GM23338 (cell line): ENCODE measurements around the gene CRHR1. TPM values are rescaled to one million over a fixed set of nuclear protein-coding genes. Genes with fewer than 3 reads are reported as not detected.

Experiments used
- ATAC-seq: fragments of 200-7000 bp; cut with Tn5 transposase; 3 replicates; pipeline ENCODE4 v1.9.1; 2020
- DNase-seq: peaks from one replicate; pipeline ENCODE4 v3.0.0-alpha.2; 2015; ENCODE audit warnings: low spot score
- H2AFZ ChIP-seq: fragments of 200-600 bp; sonication (generic); 2 replicates; pipeline ENCODE4 v1.8.0; 2016; ENCODE audit warnings: antibody characterized with exemption, mild to moderate bottlenecking, moderate library complexity
- H3F3A ChIP-seq: fragments of 200-600 bp; sonication (generic); replicated peaks from 2 replicates; pipeline ENCODE4 v1.8.0; 2017; ENCODE audit warnings: antibody characterized with exemption, mixed run types, low read depth
- H3K27ac ChIP-seq: fragments of 200-600 bp; sonication (generic); 2 replicates; pipeline ENCODE4 v1.6.1; 2016; ENCODE audit warnings: low read depth
- H3K27me3 ChIP-seq: fragments of 200-600 bp; sonication (generic); 2 replicates; pipeline ENCODE4 v1.8.0; 2016; ENCODE audit warnings: mild to moderate bottlenecking, mixed run types, moderate library complexity; ENCODE audit not compliant: insufficient read depth
- H3K36me3 ChIP-seq: fragments of 200-600 bp; sonication (generic); 2 replicates; pipeline ENCODE4 v1.8.0; 2016; ENCODE audit warnings: mild to moderate bottlenecking; ENCODE audit not compliant: insufficient read depth
- H3K4me1 ChIP-seq: fragments of 200-600 bp; sonication (generic); 2 replicates; pipeline ENCODE4 v1.8.0; 2016; ENCODE audit warnings: mild to moderate bottlenecking, moderate library complexity; ENCODE audit not compliant: insufficient read depth
- H3K4me2 ChIP-seq: fragments of 200-600 bp; sonication (generic); 2 replicates; pipeline ENCODE4 v1.7.1; 2017; ENCODE audit warnings: mixed run types
- H3K4me3 ChIP-seq: fragments of 200-600 bp; sonication (generic); 2 replicates; pipeline ENCODE4 v1.6.1; 2016; ENCODE audit warnings: mixed run types
- H3K79me2 ChIP-seq: fragments of 200-600 bp; sonication (generic); replicated peaks from 2 replicates; pipeline ENCODE4 v1.8.0; 2017; ENCODE audit warnings: mild to moderate bottlenecking; ENCODE audit not compliant: insufficient read depth
- H3K9me2 ChIP-seq: fragments of 200-600 bp; sonication (generic); 2 replicates; pipeline ENCODE4 v1.8.0; 2017; ENCODE audit not compliant: insufficient read depth
- H4K20me1 ChIP-seq: fragments of 200-600 bp; sonication (generic); replicated peaks from 2 replicates; pipeline ENCODE4 v1.8.0; 2017; ENCODE audit warnings: mild to moderate bottlenecking; ENCODE audit not compliant: insufficient read depth
- H3K27ac Mint-ChIP-seq: 2 replicates; pipeline ENCODE4 v1.8.0; 2020; ENCODE audit warnings: inconsistent platforms, mild to moderate bottlenecking, moderate library complexity, mixed read lengths
- H3K27me3 Mint-ChIP-seq: 3 replicates; pipeline ENCODE4 v1.8.0; 2022; ENCODE audit warnings: low read depth, mild to moderate bottlenecking, moderate library complexity, mixed read lengths, inconsistent platforms; ENCODE audit not compliant: insufficient read depth, poor library complexity
- H3K36me3 Mint-ChIP-seq: 3 replicates; pipeline ENCODE4 v1.8.0; 2021; ENCODE audit warnings: low read depth, mild to moderate bottlenecking, inconsistent platforms, moderate library complexity, mixed read lengths
- H3K4me1 Mint-ChIP-seq: 3 replicates; pipeline ENCODE4 v1.8.0; 2020; ENCODE audit warnings: mild to moderate bottlenecking, inconsistent platforms, mixed read lengths
- H3K4me3 Mint-ChIP-seq: 3 replicates; pipeline ENCODE4 v1.8.0; 2021; ENCODE audit warnings: moderate library complexity, mild to moderate bottlenecking, inconsistent platforms, mixed read lengths
- H3K9me3 Mint-ChIP-seq: 3 replicates; pipeline ENCODE4 v1.8.0; 2020; ENCODE audit warnings: moderate library complexity, mild to moderate bottlenecking, inconsistent platforms, mixed read lengths
- CREB1 ChIP-seq: fragments of 250-450 bp; sonication (Bioruptor Pico); IDR thresholded peaks from 2 replicates; pipeline ENCODE4 v1.5.0; 2020; ENCODE audit warnings: low read depth, mild to moderate bottlenecking, moderate library complexity
- CTCF ChIP-seq, 2 experiments: fragments of 200-600 bp in 1 of 2; sonication (generic) in 1 of 2; conservative IDR thresholded peaks; 2 replicates each; pipeline versions ENCODE4 v1.5.1 to v1.6.1; 2016 to 2017; ENCODE audit warnings: antibody characterized with exemption in 2 of 2, low read depth in 2 of 2, mild to moderate bottlenecking in 2 of 2, moderate library complexity in 1 of 2
- ETS1 ChIP-seq: IDR thresholded peaks from 2 replicates; pipeline ENCODE4 v1.6.1; 2016; ENCODE audit warnings: antibody characterized with exemption
- EZH2 ChIP-seq: fragments of 200-600 bp; sonication (generic); IDR thresholded peaks from one replicate; pipeline ENCODE4 v1.8.0; 2017; ENCODE audit warnings: antibody characterized with exemption, mild to moderate bottlenecking, low read depth; ENCODE audit not compliant: unreplicated experiment
- EZH2phosphoT487 ChIP-seq: fragments of 200-600 bp; sonication (generic); IDR thresholded peaks from one replicate; pipeline ENCODE4 v1.8.1; 2018; ENCODE audit warnings: antibody characterized with exemption; ENCODE audit not compliant: unreplicated experiment
- JUNB ChIP-seq: IDR thresholded peaks from one replicate; pipeline ENCODE4 v1.6.1; 2016; ENCODE audit warnings: antibody characterized with exemption; ENCODE audit not compliant: unreplicated experiment
- NANOG ChIP-seq: IDR thresholded peaks from 2 replicates; pipeline ENCODE4 v1.6.1; 2016; ENCODE audit warnings: antibody characterized with exemption, borderline replicate concordance
- POLR2AphosphoS5 ChIP-seq: IDR thresholded peaks from 2 replicates; pipeline ENCODE4 v1.6.1; 2016; ENCODE audit warnings: antibody characterized with exemption, low read depth
- REST ChIP-seq: IDR thresholded peaks from one replicate; pipeline ENCODE4 v1.6.1; 2018; ENCODE audit warnings: antibody characterized with exemption; ENCODE audit not compliant: unreplicated experiment
- STAT1 ChIP-seq: IDR thresholded peaks from one replicate; pipeline ENCODE4 v1.6.1; 2016; ENCODE audit warnings: antibody characterized with exemption; ENCODE audit not compliant: unreplicated experiment
- ZNF114 ChIP-seq: fragments of 250-450 bp; sonication (Bioruptor Pico); IDR thresholded peaks from 2 replicates; pipeline ENCODE4 v1.5.0; 2020; ENCODE audit warnings: mild to moderate bottlenecking, moderate library complexity
- ZNF331 ChIP-seq: fragments of 250-450 bp; sonication (Bioruptor Pico); IDR thresholded peaks from 2 replicates; pipeline ENCODE4 v1.5.0; 2020; ENCODE audit warnings: low read depth, mild to moderate bottlenecking, moderate library complexity
- ZNF462 ChIP-seq: fragments of 250-450 bp; sonication (Bioruptor Pico); IDR thresholded peaks from 2 replicates; pipeline ENCODE4 v1.5.0; 2020; ENCODE audit warnings: mild to moderate bottlenecking, moderate library complexity
- polyA plus RNA-seq: library from polyadenylated mRNA; unstranded; fragments of >200 nt; fragmentation: Nextera tagmentation; extraction: Ambion mirVana; gene quantifications from 2 replicates; pipeline ENCODE4 v1.2.1, GENCODE V29; 2016
- total RNA-seq: library from RNA; depleted of rRNA; stranded (reverse); fragments of >200 nt; shearing (Covaris generic); gene quantifications from 2 replicates; pipeline ENCODE4 v1.2.3, GENCODE V29; 2014

The CRHR1 gene
- total and polyA plus RNA-seq, 2 experiments from 2014 or later: 0.19 to 0.76 TPM

DNA sequence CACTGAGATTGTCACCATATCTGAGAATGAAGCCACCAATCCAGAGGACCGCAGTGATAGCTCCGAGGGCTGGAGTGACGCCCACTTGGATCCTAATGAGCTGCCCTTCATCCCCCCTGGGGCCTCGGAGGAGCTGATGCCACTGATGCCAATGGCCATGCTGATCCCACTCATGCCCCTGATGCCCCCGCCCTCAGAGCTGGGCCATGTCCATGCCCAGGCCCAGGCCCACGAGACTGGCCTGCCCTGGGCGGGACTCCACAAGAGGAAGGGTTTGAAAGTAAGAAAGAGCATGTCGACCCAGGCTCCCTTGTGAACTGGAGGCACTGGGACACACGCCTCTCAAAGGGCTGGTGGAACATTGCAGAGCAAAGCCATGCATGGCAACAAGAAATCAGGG is 62.5 kb downstream of the CRHR1 start:
- no peaks in the 10 kb centered on the region for H3F3A ChIP-seq
- ATAC-seq (no peak), DNase-seq (no peak)
- H3K4me1 Mint-ChIP-seq: no peaks in the 10 kb centered on the region
- no peak overlapping the region for H2AFZ ChIP-seq
- H3K79me2 ChIP-seq: no peaks in the 10 kb centered on the region
- TF ChIP-seq REST (no peak), ZNF331 (CRISPR knock-in tag) (no peak), EZH2phosphoT487 (no peak), POLR2AphosphoS5 (no peak), CTCF (conservative IDR thresholded peaks at IDR 0.05; ENCODE audit: low read depth in 2 of 2) (no peak), ZNF462 (CRISPR knock-in tag) (no peak), NANOG (no peak), JUNB (no peak), CREB1 (no peak), STAT1 (no peak), EZH2 (no peak), ZNF114 (no peak), ETS1 (no peak)
- no peaks in the 10 kb centered on the region for H4K20me1 ChIP-seq
- H3K4me3 ChIP-seq: no peak overlapping the region
- no peak overlapping the region for H3K4me2 ChIP-seq
- H3K27me3 Mint-ChIP-seq: peaks cover 14% of the 10 kb centered on the region
- no peak overlapping the region for H3K27ac Mint-ChIP-seq
- no peaks in the 10 kb centered on the region for H3K36me3 ChIP-seq
- no peaks in the 10 kb centered on the region for H3K9me3 Mint-ChIP-seq
- H3K36me3 Mint-ChIP-seq: no peaks in the 10 kb centered on the region
- H3K27ac ChIP-seq: no peak overlapping the region
- no peaks in the 10 kb centered on the region for H3K4me1 ChIP-seq
- H3K9me2 ChIP-seq: no peaks in the 10 kb centered on the region
- H3K27me3 ChIP-seq: no peaks in the 10 kb centered on the region
- H3K4me3 Mint-ChIP-seq: no peak overlapping the region
